Endodermal cell (in vitro differentiated cells): ENCODE data around the gene CHCHD10. TPM values are rescaled to one million over a fixed set of nuclear protein-coding genes. Genes with fewer than 3 reads are reported as not detected.

Experiments used
- DNase-seq: peaks from one replicate; pipeline ENCODE4 v3.0.0-alpha.2; 2017
- H3K27ac ChIP-seq: 2 replicates; pipeline ENCODE4 v1.5.1; 2013; ENCODE audit warnings: mild to moderate bottlenecking, low read depth, low read length, moderate library complexity
- H3K27me3 ChIP-seq: 2 replicates; pipeline ENCODE4 v1.6.1; 2013; ENCODE audit warnings: mild to moderate bottlenecking, low read length, moderate library complexity; ENCODE audit not compliant: insufficient read depth, control insufficient read depth, poor library complexity, severe bottlenecking
- H3K36me3 ChIP-seq: 2 replicates; pipeline ENCODE4 v1.7.0; 2013; ENCODE audit warnings: mild to moderate bottlenecking, low read length, moderate library complexity; ENCODE audit not compliant: control insufficient read depth, insufficient read depth
- H3K4me1 ChIP-seq: one replicate; pipeline ENCODE4 v1.7.0; 2013; ENCODE audit warnings: low read length; ENCODE audit not compliant: control insufficient read depth, insufficient read depth
- H3K4me3 ChIP-seq: 2 replicates; pipeline ENCODE4 v1.5.1; 2013; ENCODE audit warnings: mild to moderate bottlenecking, low read length, moderate library complexity
- H3K9ac ChIP-seq: 2 replicates; pipeline ENCODE4 v1.6.1; 2013; ENCODE audit warnings: mild to moderate bottlenecking, low read length, moderate library complexity; ENCODE audit not compliant: poor library complexity, severe bottlenecking; ENCODE audit errors: extremely low read depth
- H3K9me3 ChIP-seq: 2 replicates; pipeline ENCODE4 v1.6.1; 2013; ENCODE audit warnings: mild to moderate bottlenecking, low read length, moderate library complexity; ENCODE audit not compliant: control insufficient read depth
- H3K27ac Mint-ChIP-seq: 2 replicates; pipeline ENCODE4 v1.8.0; 2020; ENCODE audit warnings: mixed read lengths
- H3K27me3 Mint-ChIP-seq: 2 replicates; pipeline ENCODE4 v1.8.0; 2021; ENCODE audit warnings: mild to moderate bottlenecking, mixed read lengths; ENCODE audit not compliant: insufficient read depth
- H3K36me3 Mint-ChIP-seq: 2 replicates; pipeline ENCODE4 v1.8.0; 2020; ENCODE audit warnings: low read depth, mixed read lengths
- H3K4me1 Mint-ChIP-seq: 2 replicates; pipeline ENCODE4 v1.8.0; 2020; ENCODE audit warnings: mixed read lengths
- H3K4me3 Mint-ChIP-seq: 2 replicates; pipeline ENCODE4 v1.8.0; 2020; ENCODE audit warnings: mild to moderate bottlenecking, moderate library complexity, mixed read lengths
- H3K9me3 Mint-ChIP-seq: 2 replicates; pipeline ENCODE4 v1.8.0; 2020; ENCODE audit warnings: mild to moderate bottlenecking, mixed read lengths
- CTCF ChIP-seq: fragments of 200-600 bp; sonication (generic); conservative IDR thresholded peaks from 2 replicates; pipeline ENCODE4 v1.5.0; 2021; ENCODE audit warnings: antibody characterized with exemption, mild to moderate bottlenecking
- WGBS, 2 experiments: methylation state at CpG; one replicate each; pipeline versions ENCODE4 v1.1.5 to v1.1.7; 2013; ENCODE audit warnings: missing lambda C conversion rate in 2 of 2, mixed read lengths in 1 of 2; ENCODE audit not compliant: insufficient coverage in 1 of 2, insufficient read length in 1 of 2; 5-methylcytosine and 5-hydroxymethylcytosine counted together
- total RNA-seq, 2 donors: library from RNA; stranded (reverse); fragmentation: NEBNext Ultra II Directional in 1 of 2; extraction: Animal tissue kit (Norgen Biotek cat#: 25700) in 1 of 2; gene quantifications; 2 replicates in 1 of 2; 3 replicates in 1 of 2; pipeline ENCODE4 v1.2.1, GENCODE V29; 2021

The CHCHD10 gene
- total RNA-seq, 2 donors from 2014 or later = 76.1 to 103 TPM

- H3K36me3 Mint-ChIP-seq = peaks cover 92% of the 10 kb centered on the region
Observed at GRCh38 chr22:23815541-23816155, 47.9 kb upstream of the CHCHD10 start.

GRCh38 chr22:23812378-23812777 lies 44.6 kb upstream of the CHCHD10 start:
- H3K36me3 Mint-ChIP-seq = peaks cover 77% of the 10 kb centered on the region
- H3K27ac Mint-ChIP-seq = no peak overlapping the region
- H3K4me3 Mint-ChIP-seq = no peak overlapping the region
- Histone ChIP-seq H3K36me3 (peaks cover 60% of the 10 kb centered on the region), H3K9ac (no peak overlapping the region), H3K27ac (no peak overlapping the region), H3K4me1 (no peaks in the 10 kb centered on the region), H3K4me3 (no peak overlapping the region), H3K27me3 (no peaks in the 10 kb centered on the region), H3K9me3 (no peaks in the 10 kb centered on the region)
- TF ChIP-seq CTCF = no peak
- 90 to 94% methylated on average over 3 of the region's 4 CpGs for WGBS, 2 experiments
- no peak for DNase-seq
- H3K9me3 Mint-ChIP-seq = no peaks in the 10 kb centered on the region
- no peaks in the 10 kb centered on the region for H3K27me3 Mint-ChIP-seq
- H3K4me1 Mint-ChIP-seq = no peaks in the 10 kb centered on the region

More at GRCh38 chr22:23815541-23816155, 47.9 kb upstream of the CHCHD10 start:
- Mint-ChIP-seq H3K4me1 (no peaks in the 10 kb centered on the region), H3K27me3 (no peaks in the 10 kb centered on the region), H3K27ac (no peak overlapping the region), H3K4me3 (no peak overlapping the region), H3K9me3 (no peaks in the 10 kb centered on the region)
- Histone ChIP-seq H3K27ac (no peak overlapping the region), H3K4me1 (no peaks in the 10 kb centered on the region), H3K9me3 (no peaks in the 10 kb centered on the region), H3K27me3 (no peaks in the 10 kb centered on the region), H3K36me3 (peaks cover 89% of the 10 kb centered on the region), H3K9ac (no peak overlapping the region), H3K4me3 (no peak overlapping the region)
- TF ChIP-seq CTCF = no peak
- 95 to 98% methylated on average over 4 to 9 of the region's 10 CpGs for WGBS, 2 experiments
- DNase-seq = no peak

- TF ChIP-seq CTCF = no peak
- no peaks in the 10 kb centered on the region for H3K4me1 ChIP-seq
- peaks cover 78% of the 10 kb centered on the region for H3K36me3 Mint-ChIP-seq
- no peak overlapping the region for H3K27ac Mint-ChIP-seq
- H3K27me3 Mint-ChIP-seq = no peaks in the 10 kb centered on the region
- WGBS, 2 experiments = 100% methylated on average over 1 of the region's 1 CpG; no CpG with 5 or more reads in 1 of the 2 experiments
- no peak for DNase-seq
- H3K4me3 ChIP-seq = no peak overlapping the region
- no peak overlapping the region for H3K4me3 Mint-ChIP-seq
- no peaks in the 10 kb centered on the region for H3K27me3 ChIP-seq
- no peak overlapping the region for H3K9ac ChIP-seq
- peaks cover 63% of the 10 kb centered on the region for H3K36me3 ChIP-seq
- H3K4me1 Mint-ChIP-seq = peaks cover 20% of the 10 kb centered on the region
- H3K9me3 Mint-ChIP-seq = no peaks in the 10 kb centered on the region
- H3K9me3 ChIP-seq = no peaks in the 10 kb centered on the region
- no peak overlapping the region for H3K27ac ChIP-seq
Observed at GRCh38 chr22:23806837-23807236, 39.1 kb upstream of the CHCHD10 start.
